IMR-90 (cell line): Measurements from ENCODE around the gene TAF9. TPM values are rescaled to one million over a fixed set of nuclear protein-coding genes. Genes with fewer than 3 reads are reported as not detected.

Source experiments
- ATAC-seq: fragments of 200-7000 bp; cut with Tn5 transposase; 2 replicates; pipeline ENCODE4 v1.9.1; 2020; ENCODE audit warnings: low read depth, mild to moderate bottlenecking, moderate library complexity
- BruUV-seq: library from RNA; stranded (reverse); fragments of 400-500 nt; replicated peaks from 2 replicates; lab custom pipeline; 2021; lab: Mats Ljungman, UMichigan
- CTCF ChIA-PET: fragments of 300-600 bp; formaldehyde crosslinking; extraction: SDS; loops from one replicate; lab custom pipeline; 2021; ENCODE audit warnings: antibody characterized with exemption; lab: Yijun Ruan, JAX
- POLR2A ChIA-PET: fragments of 300-600 bp; sonication (Branson Sonifier 250); formaldehyde crosslinking; loops from one replicate; lab custom pipeline; 2022; ENCODE audit warnings: antibody characterized with exemption; ENCODE audit not compliant: unreplicated experiment; lab: Charles Lee
- DNase-seq: peaks from one replicate; pipeline ENCODE4 v3.0.0; 2013
- H2AFZ ChIP-seq: replicated peaks from 2 replicates; pipeline ENCODE3; 2013; ENCODE audit warnings: low read length, mild to moderate bottlenecking; ENCODE audit not compliant: poor library complexity
- H2AK5ac ChIP-seq: 2 replicates; pipeline ENCODE4 v1.6.1; 2013; ENCODE audit warnings: low read depth, low read length, inconsistent platforms
- H2AK9ac ChIP-seq: replicated peaks from 2 replicates; pipeline ENCODE3; 2013; ENCODE audit warnings: mild to moderate bottlenecking, low read depth, low read length, moderate library complexity; ENCODE audit not compliant: poor library complexity
- H2BK120ac ChIP-seq: 2 replicates; pipeline ENCODE4 v1.6.1; 2013; ENCODE audit warnings: low read depth, low read length, inconsistent platforms
- H2BK15ac ChIP-seq: 3 replicates; pipeline ENCODE4 v1.6.1; 2013; ENCODE audit warnings: low read depth, low read length, inconsistent platforms
- H2BK20ac ChIP-seq: 2 replicates; pipeline ENCODE4 v1.6.1; 2013; ENCODE audit warnings: low read depth, mild to moderate bottlenecking, inconsistent platforms, low read length, moderate library complexity
- H2BK5ac ChIP-seq: 2 replicates; pipeline ENCODE4 v1.6.1; 2013; ENCODE audit warnings: mild to moderate bottlenecking, low read depth, low read length, inconsistent platforms; ENCODE audit not compliant: poor library complexity, severe bottlenecking
- H3K14ac ChIP-seq: replicated peaks from 2 replicates; pipeline ENCODE4 v1.6.1; 2013; ENCODE audit warnings: low read depth, low read length, inconsistent platforms
- H3K18ac ChIP-seq: 2 replicates; pipeline ENCODE4 v1.6.1; 2013; ENCODE audit warnings: low read depth, low read length, control low read depth
- H3K23ac ChIP-seq: 2 replicates; pipeline ENCODE4 v1.6.1; 2013; ENCODE audit warnings: low read depth, low read length, inconsistent platforms
- H3K27ac ChIP-seq: 2 replicates; pipeline ENCODE4 v1.5.1; 2013; ENCODE audit warnings: mild to moderate bottlenecking, control low read depth, low read length; ENCODE audit not compliant: insufficient read depth
- H3K27me3 ChIP-seq: 2 replicates; pipeline ENCODE4 v1.6.1; 2013; ENCODE audit warnings: low read length; ENCODE audit not compliant: control insufficient read depth, insufficient read depth
- H3K36me3 ChIP-seq: 2 replicates; pipeline ENCODE4 v1.6.1; 2013; ENCODE audit warnings: low read length, mixed read lengths; ENCODE audit not compliant: control insufficient read depth, insufficient read depth
- H3K4ac ChIP-seq: 2 replicates; pipeline ENCODE4 v1.6.1; 2013; ENCODE audit warnings: low read depth, low read length, inconsistent platforms
- H3K4me1 ChIP-seq: 2 replicates; pipeline ENCODE4 v1.6.1; 2013; ENCODE audit warnings: low read length, mixed read lengths; ENCODE audit not compliant: control insufficient read depth, insufficient read depth
- H3K4me2 ChIP-seq: 2 replicates; pipeline ENCODE4 v1.6.1; 2013; ENCODE audit warnings: low read depth, mild to moderate bottlenecking, control low read depth, low read length, moderate library complexity
- H3K4me3 ChIP-seq: 2 replicates; pipeline ENCODE4 v1.5.1; 2013; ENCODE audit warnings: low read depth, mild to moderate bottlenecking, control low read depth, low read length, moderate library complexity; ENCODE audit not compliant: insufficient read depth
- H3K56ac ChIP-seq: 2 replicates; pipeline ENCODE4 v1.6.1; 2013; ENCODE audit warnings: low read length, inconsistent platforms; ENCODE audit not compliant: insufficient read depth; ENCODE audit errors: extremely low read depth
- H3K79me1 ChIP-seq, 2 experiments: 2 replicates each; pipeline ENCODE4 v1.6.1; 2013; ENCODE audit warnings: low read length in 2 of 2, inconsistent platforms in 1 of 2, low read depth in 1 of 2
- H3K9ac ChIP-seq: 2 replicates; pipeline ENCODE4 v1.6.1; 2013; ENCODE audit warnings: low read depth, low read length, control low read depth
- H3K9me1 ChIP-seq: 2 replicates; pipeline ENCODE4 v1.6.1; 2013; ENCODE audit warnings: low read length, inconsistent platforms; ENCODE audit not compliant: insufficient read depth
- H3K9me3 ChIP-seq: 2 replicates; pipeline ENCODE4 v1.6.1; 2013; ENCODE audit warnings: low read length; ENCODE audit not compliant: control insufficient read depth, insufficient read depth
- H4K20me1 ChIP-seq: 2 replicates; pipeline ENCODE4 v1.6.1; 2013; ENCODE audit warnings: low read length, inconsistent platforms; ENCODE audit not compliant: insufficient read depth
- H4K5ac ChIP-seq: 2 replicates; pipeline ENCODE4 v1.6.1; 2013; ENCODE audit warnings: mild to moderate bottlenecking, low read depth, low read length, control low read depth
- H4K8ac ChIP-seq, 2 experiments: 2 replicates each; pipeline ENCODE4 v1.6.1; 2013; ENCODE audit warnings: low read depth in 2 of 2, low read length in 2 of 2, control low read depth in 1 of 2, inconsistent platforms in 1 of 2
- H4K91ac ChIP-seq: 2 replicates; pipeline ENCODE4 v1.6.1; 2013; ENCODE audit warnings: low read depth, low read length, inconsistent platforms; ENCODE audit not compliant: insufficient read depth
- BHLHE40 ChIP-seq: fragments of 150-350 bp; IDR thresholded peaks from 2 replicates; pipeline ENCODE4 v1.6.1; 2016; ENCODE audit warnings: mild to moderate bottlenecking, low read depth, low read length
- CEBPB ChIP-seq: IDR thresholded peaks from 2 replicates; pipeline ENCODE4 v1.6.1; 2012; ENCODE audit warnings: low read depth, low read length, improper control_type of control experiment
- CHD1 ChIP-seq: IDR thresholded peaks from 2 replicates; pipeline ENCODE4 v1.6.1; 2012; ENCODE audit warnings: low read depth, low read length, improper control_type of control experiment
- MAFK ChIP-seq: IDR thresholded peaks from 2 replicates; pipeline ENCODE4 v1.6.1; 2012; ENCODE audit warnings: low read depth, low read length, improper control_type of control experiment
- MAZ ChIP-seq: IDR thresholded peaks from 2 replicates; pipeline ENCODE4 v1.6.1; 2012; ENCODE audit warnings: low read depth, mild to moderate bottlenecking, low read length, improper control_type of control experiment, moderate library complexity, borderline replicate concordance
- RAD21 ChIP-seq: IDR thresholded peaks from 2 replicates; pipeline ENCODE4 v1.6.1; 2012; ENCODE audit warnings: low read length, improper control_type of control experiment
- RCOR1 ChIP-seq: IDR thresholded peaks from 2 replicates; pipeline ENCODE4 v1.6.1; 2012; ENCODE audit warnings: mild to moderate bottlenecking, low read length, improper control_type of control experiment; ENCODE audit not compliant: insufficient replicate concordance
- RFX5 ChIP-seq: IDR thresholded peaks from 2 replicates; pipeline ENCODE4 v1.8.0; 2012; ENCODE audit warnings: low read depth, mild to moderate bottlenecking, low read length, moderate library complexity
- SMC3 ChIP-seq: fragments of 150-350 bp; IDR thresholded peaks from 2 replicates; pipeline ENCODE4 v1.6.1; 2016; ENCODE audit warnings: low read depth, mild to moderate bottlenecking, antibody characterized with exemption, low read length, moderate library complexity
- WGBS, 2 experiments: methylation state at CpG; one replicate each; pipeline versions ENCODE4 v1.1.5 to v1.1.7; 2013; ENCODE audit warnings: missing lambda C conversion rate in 2 of 2; ENCODE audit not compliant: insufficient read length in 1 of 2; ENCODE audit errors: extremely low coverage in 2 of 2; 5-methylcytosine and 5-hydroxymethylcytosine counted together
- dilution Hi-C: fragments of 300-500 bp; cut with HindIII; formaldehyde crosslinking; loops from one replicate; pipeline ENCODE4 v1.14.3; 2018; ENCODE audit warnings: low sequenced_read_pairs; ENCODE audit not compliant: unreplicated experiment
- in situ Hi-C: fragments of 300-500 bp; cut with MboI; formaldehyde crosslinking; loops from 3 replicates; pipeline ENCODE4 v1.14.3; 2019; ENCODE audit warnings: low sequenced_read_pairs, inconsistent platforms, mixed read lengths
- intact Hi-C: fragments of 100-400 bp; cut with micrococcal nuclease; formaldehyde crosslinking; loops from 2 replicates; pipeline ENCODE4 v1.10.0; 2022
- polyA plus RNA-seq, 3 experiments: library from polyadenylated mRNA; depleted of rRNA; stranded (reverse); fragments of >200 nt; gene quantifications; 2 replicates each; pipeline ENCODE4 v1.2.3, GENCODE V29; 2012; ENCODE audit warnings: low replicate concordance in 1 of 3
- total RNA-seq: library from RNA; depleted of rRNA; stranded (reverse); fragments of >200 nt; gene quantifications from 2 replicates; pipeline ENCODE4 v1.2.3, GENCODE V29; 2012

Gene TAF9
- total and polyA plus RNA-seq, 2 of the 4 experiments (the other 2 are of a cell fraction) = 107 to 127 TPM

DNA sequence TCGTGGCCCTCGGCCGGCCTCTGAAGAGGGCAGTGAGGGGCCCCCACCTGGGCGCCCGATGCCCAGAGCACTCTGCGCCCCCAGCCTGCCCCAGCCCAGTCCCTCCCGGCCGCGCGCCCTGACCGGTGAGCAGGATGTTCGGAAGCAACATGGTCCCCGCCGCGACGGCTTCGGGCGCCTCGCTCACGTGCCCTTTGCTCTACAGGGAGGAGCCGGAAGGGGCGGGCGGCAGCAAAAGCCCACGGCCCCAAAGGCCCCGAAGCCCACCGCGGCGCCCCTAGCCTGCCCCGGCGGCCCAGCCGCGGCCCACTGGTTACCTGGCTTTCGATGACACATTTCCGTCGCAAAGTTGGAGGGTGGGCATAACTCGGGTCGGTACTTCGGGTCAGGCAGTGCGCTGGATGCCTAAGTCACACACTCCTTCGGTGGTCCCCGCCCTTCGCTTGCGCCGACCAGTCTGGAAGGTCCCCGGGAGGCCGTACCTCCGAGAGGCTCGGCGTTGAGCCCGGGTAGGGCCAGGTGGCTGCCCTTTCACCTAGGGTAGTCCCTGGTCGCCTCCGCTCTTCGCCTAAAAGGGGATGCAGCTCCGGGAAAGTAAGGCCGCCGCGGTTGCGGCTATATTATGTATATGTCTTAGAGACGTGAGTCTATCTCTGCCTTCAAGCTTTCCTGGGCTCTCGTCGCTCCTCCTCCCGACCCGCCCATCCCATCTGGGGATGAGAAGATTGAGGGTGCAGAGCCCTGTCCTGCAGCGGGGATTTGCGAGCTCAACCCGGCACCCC, at the start of gene TAF9, which contains the start of the genes AK6 and RAD17 (continued):
- TF ChIP-seq RAD21 = no peak
- TF ChIP-seq SMC3 = no peak
- no peak for TF ChIP-seq CEBPB
- TF ChIP-seq BHLHE40 = peak; percentile 97
- no peak for TF ChIP-seq CHD1
- TF ChIP-seq RFX5 = no peak
- peak; percentile 96 for TF ChIP-seq MAZ

- Histone ChIP-seq H4K8ac (no peak overlapping the region), H3K36me3 (peaks cover 3% of the 10 kb centered on the region; the same call in 1 of the 2 replicates), H3K9me1 (no peaks in the 10 kb centered on the region), H3K4me2 (no peak overlapping the region), H2BK15ac (no peak overlapping the region), H3K79me1 (no peaks in the 10 kb centered on the region), H3K4ac (no peak overlapping the region), H3K9me3 (no peaks in the 10 kb centered on the region), H2AFZ (no peak overlapping the region), H3K14ac (no peak overlapping the region), H4K91ac (no peak overlapping the region), H3K27me3 (no peaks in the 10 kb centered on the region), H2BK5ac (no peak overlapping the region), H3K56ac (no peak overlapping the region), H3K9ac (no peak overlapping the region), H3K23ac (no peak overlapping the region), H3K18ac (no peak overlapping the region), H3K4me1 (no peaks in the 10 kb centered on the region), H3K27ac (no peak overlapping the region), H2BK120ac (no peak overlapping the region), H2AK9ac (no peak overlapping the region), H2AK5ac (no peak overlapping the region), H4K20me1 (no peaks in the 10 kb centered on the region), H2BK20ac (no peak overlapping the region), H4K5ac (no peak overlapping the region), H3K4me3 (no peak overlapping the region)
- intact Hi-C loops = no loop called here
- dilution Hi-C loops = no loop called here
- ChIA-PET CTCF (no interaction called here), POLR2A (no interaction called here)
- no CpG with 5 or more reads among the region's 3 CpGs for WGBS, 2 experiments
- TF ChIP-seq MAFK (peak; percentile 97), RCOR1 (no peak)
- BruUV-seq = no TSS peak
- ATAC-seq (no peak), DNase-seq (no peak)
- in situ Hi-C loops = no loop called here
Observed at GRCh38 chr5:69418554-69418953, 49.2 kb upstream of the TAF9 start.
